HEK293T (cell line): ENCODE measurements around the gene MR1.

Experiments used
- BHLHE40 ChIP-seq: fragments of 450-650 bp; IDR thresholded peaks from 2 replicates; pipeline ENCODE4 v1.6.1; 2016; ENCODE audit warnings: mild to moderate bottlenecking, moderate library complexity, borderline replicate concordance
- ELF4 ChIP-seq: fragments of 450-650 bp; IDR thresholded peaks from 2 replicates; pipeline ENCODE4 v1.6.1; 2017; ENCODE audit warnings: antibody characterized with exemption
- FOXA1 ChIP-seq: fragments of 450-650 bp; IDR thresholded peaks from 2 replicates; pipeline ENCODE4 v1.6.1; 2016; ENCODE audit warnings: mild to moderate bottlenecking
- FOXK2 ChIP-seq: fragments of 450-650 bp; IDR thresholded peaks from 2 replicates; pipeline ENCODE4 v1.6.1; 2016; ENCODE audit warnings: mild to moderate bottlenecking
- FOXM1 ChIP-seq: fragments of 450-650 bp; IDR thresholded peaks from 2 replicates; pipeline ENCODE4 v1.6.1; 2017; ENCODE audit warnings: mild to moderate bottlenecking, borderline replicate concordance
- HDGF ChIP-seq: fragments of 450-650 bp; IDR thresholded peaks from 2 replicates; pipeline ENCODE4 v1.6.1; 2017; ENCODE audit warnings: antibody characterized with exemption, borderline replicate concordance
- L3MBTL2 ChIP-seq: fragments of 450-650 bp; conservative IDR thresholded peaks from 2 replicates; pipeline ENCODE4 v1.6.1; 2016; ENCODE audit warnings: mild to moderate bottlenecking
- LEF1 ChIP-seq: fragments of 450-650 bp; IDR thresholded peaks from 2 replicates; pipeline ENCODE4 v1.6.1; 2017; ENCODE audit warnings: mild to moderate bottlenecking, borderline replicate concordance
- SP1 ChIP-seq: fragments of 450-650 bp; IDR thresholded peaks from 2 replicates; pipeline ENCODE4 v1.6.1; 2017
- TARDBP ChIP-seq: fragments of 450-650 bp; IDR thresholded peaks from 2 replicates; pipeline ENCODE4 v1.6.1; 2016
- ZNF384 ChIP-seq: fragments of 450-650 bp; IDR thresholded peaks from 2 replicates; pipeline ENCODE4 v1.6.1; 2016
- TF ChIP-seq, protein P1 (sequence below): fragments of 450-650 bp; IDR thresholded peaks from 2 replicates; pipeline ENCODE4 v1.6.1; 2016

DNA sequence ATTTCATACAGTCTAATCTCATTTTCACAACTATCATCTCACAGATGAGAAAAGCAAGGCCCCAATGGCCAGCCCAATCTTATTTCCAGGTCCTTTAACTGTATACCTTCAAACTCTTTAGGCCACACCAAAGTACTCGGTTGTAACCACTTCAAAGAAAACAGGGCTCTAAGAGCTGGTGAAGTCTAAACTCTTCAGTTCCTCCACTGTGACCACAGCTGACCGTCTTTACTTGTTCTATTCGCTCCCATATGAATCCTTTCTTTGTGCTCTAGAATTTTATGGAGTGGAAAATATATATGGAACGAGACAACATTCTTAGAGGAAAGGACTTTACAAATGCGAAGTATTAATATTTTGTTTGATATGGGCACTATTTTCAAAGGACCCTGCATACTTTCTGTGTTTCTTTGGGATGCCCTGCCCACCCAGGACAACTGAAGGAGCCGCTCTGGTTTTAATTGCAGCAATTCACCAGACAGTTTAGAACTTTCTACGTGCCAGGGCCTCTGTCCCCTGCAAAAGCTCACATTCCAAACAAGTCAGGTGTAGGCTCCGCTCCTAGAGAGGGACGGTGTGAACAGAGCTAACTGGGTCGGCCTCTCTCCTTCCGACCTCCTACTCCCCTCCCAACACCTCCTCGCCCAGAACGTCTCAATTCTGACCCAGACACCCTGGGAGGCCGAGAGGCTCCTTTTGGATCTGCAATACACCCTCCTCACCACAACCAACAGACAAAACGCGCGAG, 70.4 kb downstream of the MR1 start:
- no peak for TF ChIP-seq FOXK2
- TF ChIP-seq FOXM1, result no peak
- no peak for TF ChIP-seq ELF4
- no peak for TF ChIP-seq SP1
- TF ChIP-seq L3MBTL2, result no peak
- no peak for TF ChIP-seq BHLHE40
- TF ChIP-seq FOXA1, result no peak
- no peak for TF ChIP-seq LEF1
- no peak for TF ChIP-seq HDGF
- TF ChIP-seq, protein P1, sequence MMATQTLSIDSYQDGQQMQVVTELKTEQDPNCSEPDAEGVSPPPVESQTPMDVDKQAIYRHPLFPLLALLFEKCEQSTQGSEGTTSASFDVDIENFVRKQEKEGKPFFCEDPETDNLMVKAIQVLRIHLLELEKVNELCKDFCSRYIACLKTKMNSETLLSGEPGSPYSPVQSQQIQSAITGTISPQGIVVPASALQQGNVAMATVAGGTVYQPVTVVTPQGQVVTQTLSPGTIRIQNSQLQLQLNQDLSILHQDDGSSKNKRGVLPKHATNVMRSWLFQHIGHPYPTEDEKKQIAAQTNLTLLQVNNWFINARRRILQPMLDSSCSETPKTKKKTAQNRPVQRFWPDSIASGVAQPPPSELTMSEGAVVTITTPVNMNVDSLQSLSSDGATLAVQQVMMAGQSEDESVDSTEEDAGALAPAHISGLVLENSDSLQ, result no peak
- TF ChIP-seq TARDBP, result no peak
- TF ChIP-seq ZNF384, result no peak
